Daoy (cell line): ENCODE data around the gene MYRIP. TPM values are rescaled to one million over a fixed set of nuclear protein-coding genes. Genes with fewer than 3 reads are reported as not detected.

ENCODE experiments used
- DNase-seq: peaks from one replicate; pipeline ENCODE4 v3.0.0-alpha.2; 2015; ENCODE audit warnings: low read depth
- total RNA-seq: library from RNA; depleted of rRNA; stranded (reverse); fragments of >200 nt; shearing (Covaris generic); gene quantifications from 2 replicates; pipeline ENCODE4 v1.2.3, GENCODE V29; 2014

MYRIP gene
- total RNA-seq, 1 experiment from 2014 or later: not detected

- DNase-seq: no peak
Observed at GRCh38 chr3:39905788-39906187, 96.4 kb downstream of the MYRIP start.

GRCh38 chr3:39907981-39908380, 98.6 kb downstream of the MYRIP start:
- DNase-seq: no peak

GRCh38 chr3:39910135-39910534, 100.7 kb downstream of the MYRIP start:
- no peak for DNase-seq

GRCh38 chr3:39910826-39911464, 101.5 kb downstream of the MYRIP start:
- DNase-seq: no peak

DNA sequence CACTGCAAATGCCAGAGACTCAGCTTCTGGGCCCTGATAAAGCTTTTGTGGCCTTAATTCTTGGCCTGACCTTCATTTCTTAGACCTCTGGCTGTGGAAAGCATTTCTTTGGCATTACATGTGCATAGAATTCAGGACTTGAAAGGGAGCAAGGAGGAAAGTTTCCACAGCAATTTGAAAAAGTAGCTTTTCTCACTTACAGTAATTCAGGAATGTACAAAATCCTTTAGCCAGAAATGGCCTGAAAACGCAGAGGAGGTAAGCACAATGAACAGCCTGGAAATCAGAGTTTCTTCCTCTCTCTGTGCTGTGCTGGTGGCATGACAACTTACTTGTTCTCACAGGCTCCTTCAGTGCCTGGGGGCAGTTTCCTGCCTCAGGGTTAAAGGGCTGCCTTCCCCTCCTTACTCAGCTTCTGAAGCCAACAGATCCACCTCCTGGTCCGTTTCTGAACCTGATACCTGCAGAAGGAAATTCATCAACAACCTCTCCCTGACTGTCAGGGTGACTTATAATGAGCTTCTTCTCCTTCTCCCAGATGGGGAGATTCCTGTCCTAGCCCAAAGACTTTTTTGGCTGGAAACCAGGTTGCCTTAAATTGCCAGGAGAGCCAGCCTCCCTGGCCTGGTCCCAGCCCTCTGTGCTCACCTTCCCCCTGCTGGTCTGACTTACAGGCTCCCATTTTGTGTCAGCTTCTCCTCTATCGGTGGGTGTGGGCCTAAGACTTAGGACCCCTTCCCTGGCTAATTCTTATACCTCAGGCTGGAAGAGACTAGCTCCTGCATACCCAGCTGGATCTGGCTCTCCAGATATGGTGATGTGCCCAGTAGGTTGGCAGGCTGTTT, 102.3 kb downstream of the MYRIP start:
- DNase-seq: no peak

DNA sequence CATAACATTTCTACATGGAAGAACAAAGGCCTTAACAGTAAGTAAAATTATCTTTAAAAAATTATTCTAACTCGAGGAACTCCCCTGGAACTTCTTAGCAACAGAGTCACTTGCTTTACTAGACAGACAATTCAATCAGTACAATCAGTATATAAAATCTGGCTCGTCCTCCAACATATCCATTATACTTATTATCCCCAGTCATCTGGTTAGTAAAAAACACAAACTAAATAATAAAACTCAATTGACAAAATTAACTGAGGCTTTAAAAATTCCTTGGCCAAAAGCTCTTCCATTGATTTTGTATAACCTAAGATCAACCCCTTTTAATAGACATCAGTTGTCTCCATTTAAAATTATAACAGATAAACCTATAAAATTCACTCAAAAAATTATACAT, 105.6 kb downstream of the MYRIP start:
- no peak for DNase-seq

GRCh38 chr3:39917065-39917773, 107.8 kb downstream of the MYRIP start:
- no peak for DNase-seq

DNA sequence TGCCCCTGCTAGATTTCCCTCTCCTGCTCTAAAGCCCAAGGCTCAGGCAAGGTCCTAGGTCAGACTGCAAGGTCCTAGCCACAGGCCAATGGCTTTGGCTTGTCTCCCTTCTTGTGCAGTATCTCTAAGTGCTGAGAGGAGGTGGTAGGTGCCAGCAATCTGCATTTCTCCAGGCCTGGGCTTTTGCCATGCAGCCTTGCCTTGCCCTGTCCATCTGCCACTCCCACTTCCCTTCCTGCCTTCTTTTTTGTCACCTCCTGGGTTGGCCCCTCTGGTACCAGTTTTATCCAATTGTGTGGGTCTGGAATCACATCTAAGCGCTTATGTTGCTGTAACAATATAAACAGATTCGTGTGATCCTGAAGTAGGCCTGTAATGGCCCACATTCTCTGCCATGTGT, 109.9 kb downstream of the MYRIP start:
- DNase-seq: no peak

DNA sequence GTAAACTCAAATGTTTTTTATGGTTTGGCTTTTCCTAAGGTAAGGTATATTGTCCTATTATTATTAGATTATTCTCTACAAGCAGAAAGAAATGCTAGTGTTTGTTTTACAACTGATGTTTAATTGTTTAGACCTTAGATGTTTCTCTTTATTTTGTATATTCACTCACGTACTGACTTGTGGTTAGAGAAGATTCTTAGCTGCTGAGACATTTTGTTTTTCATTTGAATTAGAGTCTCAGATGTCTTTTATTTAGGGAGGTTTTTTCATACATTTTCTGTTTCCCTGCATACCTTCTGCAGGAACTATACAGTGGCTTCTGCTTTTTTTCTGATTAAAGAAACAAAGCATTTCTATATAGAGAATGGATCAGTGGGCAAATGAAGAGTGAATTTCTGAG, 110.9 kb downstream of the MYRIP start:
- DNase-seq: no peak

DNA sequence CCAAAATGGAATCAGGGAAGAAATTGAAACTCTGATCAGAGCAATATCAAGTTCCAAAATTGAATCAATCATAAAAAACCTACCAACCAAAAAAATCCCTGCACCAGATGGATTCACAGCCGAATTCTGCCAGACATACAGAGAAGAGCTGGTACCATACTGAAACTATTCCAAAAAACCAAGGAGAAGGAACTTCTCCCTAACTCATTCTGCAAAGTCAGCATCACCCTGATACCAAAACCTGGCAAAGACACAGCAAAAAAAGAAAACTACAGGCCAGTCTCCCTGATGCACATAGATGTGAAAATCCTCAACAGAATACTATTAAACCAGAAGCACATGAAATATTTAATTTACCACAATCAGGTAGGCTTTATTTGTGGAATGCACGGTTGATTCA, 118.1 kb downstream of the MYRIP start:
- no peak for DNase-seq

DNA sequence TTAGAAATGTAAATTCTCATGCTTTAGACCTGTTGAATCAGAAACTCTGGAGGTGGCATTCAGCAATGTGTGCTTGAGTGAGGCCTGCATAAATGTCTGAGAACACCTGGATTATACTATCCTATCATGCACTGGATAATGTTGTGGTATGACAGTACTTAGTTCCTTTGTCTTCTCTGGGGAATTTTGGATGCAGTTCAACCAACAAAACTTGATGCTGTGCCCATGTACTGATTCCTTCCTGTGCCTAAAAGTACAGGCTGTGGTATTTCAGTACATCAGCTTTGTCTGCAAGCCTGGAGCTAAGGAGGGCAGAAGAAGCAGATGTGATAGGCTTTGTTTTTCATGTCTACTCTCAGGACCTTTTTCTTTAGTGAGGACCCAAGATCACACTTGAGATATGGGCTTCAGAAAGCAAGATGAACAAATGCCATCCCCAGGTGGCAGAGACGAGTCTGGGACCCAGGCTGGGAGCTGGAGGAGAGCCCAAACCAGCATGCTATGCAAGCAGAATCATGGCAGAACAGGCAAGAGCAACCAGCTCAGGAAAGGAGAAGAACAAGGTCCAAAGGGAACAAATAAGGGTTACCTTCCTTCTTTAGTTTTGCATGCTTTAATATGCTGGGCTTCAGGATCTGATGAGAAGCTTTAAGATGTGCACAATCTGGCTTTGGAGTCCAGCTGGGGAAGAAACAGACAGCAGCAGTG, 124.7 kb downstream of the MYRIP start:
- no peak for DNase-seq

GRCh38 chr3:39934696-39935095, 125.3 kb downstream of the MYRIP start:
- no peak for DNase-seq

- DNase-seq: no peak
Observed at GRCh38 chr3:39935261-39935660, 125.9 kb downstream of the MYRIP start.

- DNase-seq: no peak
Observed at GRCh38 chr3:39936848-39937247, 127.4 kb downstream of the MYRIP start.

DNA sequence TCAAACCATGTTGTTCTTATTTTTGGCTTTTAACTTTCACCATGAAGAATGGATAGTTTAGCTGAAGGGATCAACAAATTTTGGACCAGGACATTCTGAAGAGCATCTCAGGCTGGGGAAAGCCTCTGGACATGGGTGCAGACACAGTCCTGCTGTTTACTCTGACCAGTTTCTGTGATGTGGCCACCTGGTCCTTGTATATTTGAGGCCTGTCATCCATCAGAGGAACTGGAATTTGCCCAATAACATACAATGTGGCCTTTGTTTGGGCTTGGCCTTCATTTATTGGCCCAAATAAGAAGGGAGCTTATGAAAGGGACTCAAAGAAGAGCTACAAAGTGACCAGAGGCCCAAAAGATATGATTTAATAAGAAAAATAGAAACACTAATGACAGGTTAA, 127.9 kb downstream of the MYRIP start:
- no peak for DNase-seq

DNA sequence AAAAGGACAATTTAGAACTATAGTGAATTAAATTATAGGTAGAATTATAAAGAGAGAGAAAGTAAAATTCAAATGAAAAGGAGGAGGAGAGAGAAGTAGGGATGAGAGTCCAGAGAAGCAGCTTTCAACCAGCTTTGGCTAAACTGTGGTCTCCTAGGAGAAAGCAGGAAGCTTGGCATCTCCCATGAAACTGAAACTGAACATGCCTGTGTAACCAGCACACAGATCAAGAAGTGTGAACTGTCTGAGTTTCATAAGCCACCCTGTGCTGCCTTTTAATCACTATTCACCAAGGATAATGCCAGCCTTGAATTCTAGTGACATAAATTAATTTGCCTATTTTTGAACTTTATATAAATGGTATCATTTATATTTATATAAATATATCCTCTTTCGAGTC, 128.5 kb downstream of the MYRIP start:
- DNase-seq: no peak

DNA sequence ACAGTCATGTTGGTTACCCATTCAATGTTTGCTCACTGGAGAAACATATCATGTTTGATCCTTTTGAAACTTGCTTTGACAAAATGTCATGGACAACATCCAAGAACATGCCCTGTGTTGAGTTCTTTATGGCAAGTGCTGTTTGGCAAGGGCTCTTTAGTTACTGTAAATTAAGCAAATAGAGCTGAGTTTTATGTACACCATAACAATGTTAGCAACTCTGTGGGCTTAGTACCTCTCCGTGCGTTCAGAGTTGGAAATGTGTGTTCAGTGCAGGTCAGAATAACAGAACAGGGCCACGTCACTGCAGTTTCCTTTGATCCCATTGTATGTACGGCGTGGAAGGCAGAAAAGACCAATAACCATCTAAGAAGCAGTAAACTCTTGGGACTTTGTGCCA, 132.5 kb downstream of the MYRIP start:
- no peak for DNase-seq

DNA sequence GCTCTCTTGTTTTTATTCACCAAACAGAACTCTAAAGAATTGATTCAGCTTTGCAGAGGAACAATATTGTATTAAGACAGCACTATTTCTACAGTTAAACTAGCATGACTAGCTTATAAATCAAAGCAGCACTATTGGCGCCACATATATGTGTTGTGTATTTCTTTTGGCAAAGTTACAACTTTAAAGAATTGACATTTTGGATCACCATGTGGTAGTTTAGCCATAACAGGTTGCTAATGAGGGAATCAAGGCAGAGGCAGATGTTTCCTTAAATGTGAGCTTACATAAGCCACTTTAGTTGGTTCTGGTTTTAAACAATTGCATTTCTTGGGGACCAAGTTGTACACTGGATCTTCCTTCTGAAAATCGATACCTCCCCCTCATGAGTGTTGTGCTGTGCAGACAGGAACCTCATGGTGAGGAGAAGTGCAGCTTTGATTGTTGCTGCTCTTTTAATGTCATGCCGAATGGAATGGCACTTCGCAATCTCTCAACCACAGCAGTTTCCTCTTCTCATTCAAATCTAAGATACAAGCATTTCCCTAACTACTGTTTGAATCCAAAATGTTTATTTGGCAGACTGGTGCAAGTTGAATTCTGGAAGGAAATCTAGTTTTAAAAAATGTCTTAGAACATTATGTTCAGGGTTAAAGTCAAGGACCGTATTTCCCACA, 151.2 kb downstream of the MYRIP start:
- DNase-seq: no peak

DNA sequence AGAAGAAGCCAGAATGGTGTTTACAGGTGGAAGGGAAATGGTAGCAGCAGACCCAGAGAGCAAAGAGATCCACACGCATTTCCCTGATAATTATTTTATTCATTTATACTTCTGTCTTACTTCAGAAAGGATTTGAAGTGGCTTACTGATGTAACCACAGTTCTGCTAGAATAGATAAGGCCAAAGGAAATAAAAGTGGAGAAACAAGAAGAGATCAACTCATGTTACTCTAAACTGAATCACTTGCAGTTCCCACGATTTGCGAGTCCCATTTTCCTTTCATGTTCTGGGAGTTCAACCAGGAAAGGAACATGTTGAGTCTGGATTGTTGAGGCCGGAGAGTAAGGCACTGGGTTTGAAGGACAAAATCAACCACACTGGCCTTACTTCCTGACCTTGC, 151.8 kb downstream of the MYRIP start:
- DNase-seq: no peak

GRCh38 chr3:39962581-39962980, 153.2 kb downstream of the MYRIP start:
- no peak for DNase-seq

GRCh38 chr3:39965461-39965860, 156.1 kb downstream of the MYRIP start:
- no peak for DNase-seq

GRCh38 chr3:39965997-39966396, 156.6 kb downstream of the MYRIP start:
- no peak for DNase-seq
